DOHH2 (cell line): ENCODE measurements around the gene CSN1S1.

ENCODE experiments used
- EZH2phosphoT487 ChIP-seq: fragments of 200-600 bp; sonication (generic); IDR thresholded peaks from 2 replicates; pipeline ENCODE4 v1.6.1; 2017; ENCODE audit warnings: borderline replicate concordance, mild to moderate bottlenecking, antibody characterized with exemption, low read length, moderate library complexity, mixed read lengths
- TF ChIP-seq, protein P1 (sequence below): fragments of 200-600 bp; sonication (generic); IDR thresholded peaks from one replicate; pipeline ENCODE4 v1.5.1; 2014; ENCODE audit warnings: antibody characterized with exemption, mild to moderate bottlenecking, low read depth, low read length; ENCODE audit not compliant: poor library complexity, severe bottlenecking

DNA sequence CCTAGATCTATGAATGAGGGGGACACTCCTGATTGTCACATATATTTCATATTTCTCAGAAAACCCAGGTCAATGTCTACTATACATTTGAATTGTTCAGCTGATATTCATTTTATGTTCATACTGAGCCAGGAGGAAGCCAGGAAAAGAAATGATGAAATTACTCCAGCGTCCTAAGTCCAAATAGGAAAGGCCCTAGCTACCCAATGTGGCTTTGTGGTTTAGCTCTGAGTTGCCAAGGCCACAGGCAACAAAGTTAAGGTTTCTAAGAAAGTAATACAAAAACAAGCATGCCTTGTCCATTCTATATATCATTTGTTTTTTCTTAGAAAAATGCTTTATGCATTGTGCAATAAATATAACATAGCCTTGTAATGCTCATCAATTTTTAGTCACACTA, 39.2 kb downstream of the CSN1S1 start:
- TF ChIP-seq, protein P1, sequence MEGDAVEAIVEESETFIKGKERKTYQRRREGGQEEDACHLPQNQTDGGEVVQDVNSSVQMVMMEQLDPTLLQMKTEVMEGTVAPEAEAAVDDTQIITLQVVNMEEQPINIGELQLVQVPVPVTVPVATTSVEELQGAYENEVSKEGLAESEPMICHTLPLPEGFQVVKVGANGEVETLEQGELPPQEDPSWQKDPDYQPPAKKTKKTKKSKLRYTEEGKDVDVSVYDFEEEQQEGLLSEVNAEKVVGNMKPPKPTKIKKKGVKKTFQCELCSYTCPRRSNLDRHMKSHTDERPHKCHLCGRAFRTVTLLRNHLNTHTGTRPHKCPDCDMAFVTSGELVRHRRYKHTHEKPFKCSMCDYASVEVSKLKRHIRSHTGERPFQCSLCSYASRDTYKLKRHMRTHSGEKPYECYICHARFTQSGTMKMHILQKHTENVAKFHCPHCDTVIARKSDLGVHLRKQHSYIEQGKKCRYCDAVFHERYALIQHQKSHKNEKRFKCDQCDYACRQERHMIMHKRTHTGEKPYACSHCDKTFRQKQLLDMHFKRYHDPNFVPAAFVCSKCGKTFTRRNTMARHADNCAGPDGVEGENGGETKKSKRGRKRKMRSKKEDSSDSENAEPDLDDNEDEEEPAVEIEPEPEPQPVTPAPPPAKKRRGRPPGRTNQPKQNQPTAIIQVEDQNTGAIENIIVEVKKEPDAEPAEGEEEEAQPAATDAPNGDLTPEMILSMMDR: no peak
- TF ChIP-seq EZH2phosphoT487: no peak
